Naive thymus-derived CD4-positive, alpha-beta T cell (primary cell): ENCODE results near the gene TTC39B. TPM values are rescaled to one million over a fixed set of nuclear protein-coding genes. Genes with fewer than 3 reads are reported as not detected.

Experiments used
- ATAC-seq: fragments of 150-1000 bp; cut with Tn5 transposase; 2 replicates; pipeline ENCODE4 v1.10.0; 2021; ENCODE audit warnings: mild to moderate bottlenecking, moderate library complexity
- CTCF ChIA-PET: fragments of 350-600 bp; sonication (Branson Sonifier 250); formaldehyde crosslinking; loops from one replicate; lab custom pipeline; 2021; ENCODE audit warnings: antibody characterized with exemption; lab: Charles Lee
- POLR2A ChIA-PET: fragments of 350-600 bp; sonication (Branson Sonifier 250); formaldehyde crosslinking; loops from one replicate; lab custom pipeline; 2021; ENCODE audit warnings: antibody characterized with exemption, inconsistent platforms; lab: Charles Lee
- DNase-seq, 9 donors: peaks; one replicate each; pipeline versions ENCODE4 v3.0.0 to v3.0.0-alpha.2; 2020 to 2022; ENCODE audit warnings: mixed read lengths in 1 of 9
- H3K27ac ChIP-seq: one replicate; pipeline ENCODE4 v1.7.0; 2013; ENCODE audit warnings: mild to moderate bottlenecking, low read depth, low read length, moderate library complexity
- H3K27me3 ChIP-seq, 2 donors: one replicate each; pipeline ENCODE4 v1.7.0; 2013; ENCODE audit warnings: low read length in 2 of 2, mild to moderate bottlenecking in 2 of 2, moderate library complexity in 2 of 2; ENCODE audit not compliant: control insufficient read depth in 2 of 2, insufficient read depth in 2 of 2
- H3K36me3 ChIP-seq, 3 experiments: 1 replicate in 2 of 3; 2 replicates in 1 of 3; pipeline ENCODE4 v1.7.0; 2013; ENCODE audit warnings: low read length in 3 of 3, mild to moderate bottlenecking in 3 of 3, moderate library complexity in 1 of 3; ENCODE audit not compliant: insufficient read depth in 3 of 3, control insufficient read depth in 2 of 3
- H3K4me1 ChIP-seq, 2 donors: one replicate each; pipeline ENCODE4 v1.7.0; 2013; ENCODE audit warnings: low read length in 2 of 2, mild to moderate bottlenecking in 2 of 2, moderate library complexity in 1 of 2; ENCODE audit not compliant: control insufficient read depth in 2 of 2, insufficient read depth in 2 of 2
- H3K4me3 ChIP-seq: 2 replicates; pipeline ENCODE4 v1.7.0; 2013; ENCODE audit warnings: mild to moderate bottlenecking, low read length
- H3K9me3 ChIP-seq, 3 experiments: 1 replicate in 2 of 3; 2 replicates in 1 of 3; pipeline ENCODE4 v1.7.0; 2013; ENCODE audit warnings: low read length in 3 of 3; ENCODE audit not compliant: control insufficient read depth in 2 of 3
- H3K27ac Mint-ChIP-seq, 9 donors: one replicate each; pipeline ENCODE4 v1.8.0; 2020 to 2022; ENCODE audit warnings: mixed read lengths in 9 of 9, mild to moderate bottlenecking in 8 of 9, moderate library complexity in 5 of 9, inconsistent platforms in 2 of 9
- H3K27me3 Mint-ChIP-seq, 5 donors: one replicate each; pipeline ENCODE4 v1.8.0; 2021 to 2022; ENCODE audit warnings: mixed read lengths in 5 of 5, mild to moderate bottlenecking in 1 of 5
- H3K36me3 Mint-ChIP-seq, 5 donors: one replicate each; pipeline ENCODE4 v1.8.0; 2020 to 2022; ENCODE audit warnings: mixed read lengths in 5 of 5, mild to moderate bottlenecking in 3 of 5, inconsistent platforms in 1 of 5
- H3K4me1 Mint-ChIP-seq, 7 donors: one replicate each; pipeline ENCODE4 v1.8.0; 2020 to 2022; ENCODE audit warnings: mixed read lengths in 7 of 7, mild to moderate bottlenecking in 3 of 7, inconsistent platforms in 1 of 7
- H3K4me3 Mint-ChIP-seq, 10 donors: one replicate each; pipeline ENCODE4 v1.8.0; 2020 to 2022; ENCODE audit warnings: mild to moderate bottlenecking in 10 of 10, mixed read lengths in 10 of 10, moderate library complexity in 6 of 10, inconsistent platforms in 2 of 10
- H3K9me3 Mint-ChIP-seq, 11 donors: one replicate each; pipeline ENCODE4 v1.8.0; 2020 to 2022; ENCODE audit warnings: mixed read lengths in 11 of 11, mild to moderate bottlenecking in 4 of 11, inconsistent platforms in 1 of 11, moderate library complexity in 1 of 11
- intact Hi-C, 2 donors: fragments of 100-400 bp; cut with micrococcal nuclease; formaldehyde crosslinking; loops; one replicate each; pipeline ENCODE4 v1.15.1; 2023
- polyA plus RNA-seq, 2 donors: library from polyadenylated mRNA; unstranded; fragments of 300-500 nt; fragmentation: Illumina TruSeq; gene quantifications; one replicate each; pipeline ENCODE4 v1.2.3, GENCODE V29; 2021
- total RNA-seq, 6 experiments: library from RNA in 5 of 6; stranded (reverse) in 5 of 6; gene quantifications; 1 replicate in 5 of 6; 2 replicates in 1 of 6; pipeline ENCODE4 v1.2.3 and lab custom pipeline; 2021 to 2026

TTC39B gene
- total and polyA plus RNA-seq, 7 experiments from 2014 or later: 10.0 to 49.3 (median 37.8) TPM

- no peaks in the 10 kb centered on the region for H3K9me3 ChIP-seq
- no peak for ATAC-seq
- no peaks in the 10 kb centered on the region for H3K27me3 Mint-ChIP-seq
- no peak overlapping the region for H3K4me3 Mint-ChIP-seq
- H3K4me1 Mint-ChIP-seq: peaks cover 11 to 40% (median 27%) of the 10 kb centered on the region in 7 donors
- ChIA-PET POLR2A (no interaction called here), CTCF (interaction anchor here (0.6 kb wide), 1 partner anchor 117 kb away, joined by 4 read pairs; no protein-coding TSS in a partner anchor)
- peaks cover 0 to 4% of the 10 kb centered on the region in 2 donors for H3K4me1 ChIP-seq
- no peak overlapping the region for H3K27ac ChIP-seq
- DNase-seq: no peak
- H3K27ac Mint-ChIP-seq: peak overlapping the region in 3 of 9 donors; percentile 14 to 67 (median 40)
- H3K4me3 ChIP-seq: no peak overlapping the region
- intact Hi-C loops: no loop called here
- no peaks in the 10 kb centered on the region for H3K27me3 ChIP-seq
- H3K9me3 Mint-ChIP-seq: no peaks in the 10 kb centered on the region
- peaks cover 8 to 41% (median 30%) of the 10 kb centered on the region in 5 donors for H3K36me3 Mint-ChIP-seq
- peaks cover 0 to 25% (median 6%) of the 10 kb centered on the region in 3 experiments for H3K36me3 ChIP-seq
Measured at GRCh38 chr9:15221746-15222145, 85.3 kb downstream of the TTC39B start.

- intact Hi-C loops: no loop called here
- POLR2A ChIA-PET: no interaction called here
- no peak for DNase-seq
- H3K9me3 Mint-ChIP-seq: no peaks in the 10 kb centered on the region
- no peak for ATAC-seq
- H3K27me3 ChIP-seq: no peaks in the 10 kb centered on the region
- CTCF ChIA-PET: interaction anchor here (0.5 to 1.4 kb wide), 2 partner anchors 10 to 75 kb away, joined by 3 to 9 read pairs; no protein-coding TSS in a partner anchor
- H3K27ac ChIP-seq: no peak overlapping the region
- H3K4me1 Mint-ChIP-seq: peaks cover 8 to 32% (median 25%) of the 10 kb centered on the region in 7 donors
- peak overlapping the region in 4 of 9 donors; percentile 36 to 54 (median 46) for H3K27ac Mint-ChIP-seq
- peaks cover 0 to 24% (median 6%) of the 10 kb centered on the region in 3 experiments for H3K36me3 ChIP-seq
- H3K4me3 Mint-ChIP-seq: no peak overlapping the region
- no peaks in the 10 kb centered on the region for H3K9me3 ChIP-seq
- peaks cover 9 to 38% (median 32%) of the 10 kb centered on the region in 5 donors for H3K36me3 Mint-ChIP-seq
- H3K4me3 ChIP-seq: no peak overlapping the region
- peaks cover 0 to 4% of the 10 kb centered on the region in 2 donors for H3K4me1 ChIP-seq
- no peaks in the 10 kb centered on the region for H3K27me3 Mint-ChIP-seq
Measured at GRCh38 chr9:15220658-15221318, 86.2 kb downstream of the TTC39B start.

- no peaks in the 10 kb centered on the region for H3K9me3 Mint-ChIP-seq
- no peak for ATAC-seq
- H3K27me3 Mint-ChIP-seq: no peaks in the 10 kb centered on the region
- Histone ChIP-seq H3K4me3 (no peak overlapping the region), H3K27me3 (no peaks in the 10 kb centered on the region), H3K4me1 (peaks cover 0 to 4% of the 10 kb centered on the region in 2 donors), H3K27ac (no peak overlapping the region), H3K9me3 (no peaks in the 10 kb centered on the region), H3K36me3 (peaks cover 0 to 18% (median 6%) of the 10 kb centered on the region in 3 experiments)
- ChIA-PET CTCF (interaction anchor here (1.4 kb wide), 1 partner anchor 9 kb away, joined by 9 read pairs; no protein-coding TSS in a partner anchor), POLR2A (no interaction called here)
- peaks cover 7 to 36% (median 26%) of the 10 kb centered on the region in 5 donors for H3K36me3 Mint-ChIP-seq
- intact Hi-C loops: loop anchor here in 1 of 2 donors (5.0 kb wide), 1 partner anchor 37 kb away; no protein-coding TSS in a partner anchor
- H3K4me3 Mint-ChIP-seq: no peak overlapping the region
- H3K27ac Mint-ChIP-seq: peak overlapping the region in 4 of 9 donors; percentile 21 to 79 (median 55)
- DNase-seq: no peak
- H3K4me1 Mint-ChIP-seq: peaks cover 8 to 32% (median 23%) of the 10 kb centered on the region in 7 donors
Measured at GRCh38 chr9:15219546-15219945, 87.5 kb downstream of the TTC39B start.

- H3K27ac Mint-ChIP-seq: no peak overlapping the region
- peaks cover 0 to 13% (median 6%) of the 10 kb centered on the region in 3 experiments for H3K36me3 ChIP-seq
- POLR2A ChIA-PET: no interaction called here
- H3K9me3 ChIP-seq: no peaks in the 10 kb centered on the region
- CTCF ChIA-PET: no interaction called here
- no peak overlapping the region for H3K27ac ChIP-seq
- peaks cover 8 to 30% (median 20%) of the 10 kb centered on the region in 7 donors for H3K4me1 Mint-ChIP-seq
- H3K4me1 ChIP-seq: peaks cover 0 to 4% of the 10 kb centered on the region in 2 donors
- ATAC-seq (no peak), DNase-seq (no peak)
- H3K9me3 Mint-ChIP-seq: no peaks in the 10 kb centered on the region
- H3K27me3 Mint-ChIP-seq: no peaks in the 10 kb centered on the region
- H3K27me3 ChIP-seq: no peaks in the 10 kb centered on the region
- peaks cover 7 to 31% (median 21%) of the 10 kb centered on the region in 5 donors for H3K36me3 Mint-ChIP-seq
- intact Hi-C loops: loop anchor here in 1 of 2 donors (5.0 kb wide), 1 partner anchor 37 kb away; no protein-coding TSS in a partner anchor
- no peak overlapping the region for H3K4me3 Mint-ChIP-seq
- no peak overlapping the region for H3K4me3 ChIP-seq
Measured at GRCh38 chr9:15218994-15219393, 88.0 kb downstream of the TTC39B start.

GRCh38 chr9:15213249-15213648 is 93.8 kb downstream of the TTC39B start:
- no peaks in the 10 kb centered on the region for H3K9me3 ChIP-seq
- ChIA-PET POLR2A (no interaction called here), CTCF (interaction anchor here (0.7 to 3.9 kb wide), 6 partner anchors 36 to 393 kb away, joined by 3 to 24 read pairs (median 6); no protein-coding TSS in a partner anchor)
- no peaks in the 10 kb centered on the region for H3K27me3 ChIP-seq
- H3K4me3 ChIP-seq: no peak overlapping the region
- no peaks in the 10 kb centered on the region for H3K4me1 ChIP-seq
- intact Hi-C loops: no loop called here
- no peaks in the 10 kb centered on the region for H3K27me3 Mint-ChIP-seq
- H3K9me3 Mint-ChIP-seq: peaks cover 0 to 2% (median 0%) of the 10 kb centered on the region in 11 donors
- H3K4me3 Mint-ChIP-seq: no peak overlapping the region
- H3K27ac Mint-ChIP-seq: peak overlapping the region in 7 of 9 donors; percentile 17 to 78 (median 38)
- DNase-seq: no peak
- no peak for ATAC-seq
- peaks cover 13 to 41% (median 21%) of the 10 kb centered on the region in 5 donors for H3K36me3 Mint-ChIP-seq
- peaks cover 0 to 16% (median 4%) of the 10 kb centered on the region in 3 experiments for H3K36me3 ChIP-seq
- no peak overlapping the region for H3K27ac ChIP-seq
- H3K4me1 Mint-ChIP-seq: peaks cover 3 to 17% (median 5%) of the 10 kb centered on the region in 7 donors

GRCh38 chr9:15211815-15212495 is 95.1 kb downstream of the TTC39B start:
- intact Hi-C loops: loop anchor here (1.0 to 2.0 kb wide), 11 partner anchors 98 to 394 kb away; partner anchors contain the start of gene SNAPC3 (in 1 of the 2)
- Histone ChIP-seq H3K4me3 (no peak overlapping the region), H3K4me1 (no peaks in the 10 kb centered on the region), H3K27ac (no peak overlapping the region), H3K9me3 (no peaks in the 10 kb centered on the region), H3K36me3 (peaks cover 0 to 18% (median 4%) of the 10 kb centered on the region in 3 experiments), H3K27me3 (no peaks in the 10 kb centered on the region)
- Mint-ChIP-seq H3K36me3 (peaks cover 11 to 40% (median 28%) of the 10 kb centered on the region in 5 donors), H3K27me3 (no peaks in the 10 kb centered on the region), H3K4me1 (peaks cover 4 to 12% (median 8%) of the 10 kb centered on the region in 7 donors), H3K9me3 (peaks cover 0 to 6% (median 0%) of the 10 kb centered on the region in 11 donors), H3K4me3 (no peak overlapping the region), H3K27ac (peak overlapping the region in 1 of 9 donors; percentile 39)
- CTCF ChIA-PET: interaction anchor here (0.6 to 3.9 kb wide), 8 partner anchors 32 to 394 kb away, joined by 3 to 24 read pairs (median 5); no protein-coding TSS in a partner anchor
- no peak for DNase-seq
- ATAC-seq: no peak
- POLR2A ChIA-PET: interaction anchor here (0.7 to 0.9 kb wide), 2 partner anchors 99 to 398 kb away, joined by 3 to 6 read pairs; no protein-coding TSS in a partner anchor
